Transverse colon (tissue), 3 donors: ENCODE measurements around the gene LST1.
A peak's percentile ranks its signal among the peaks of the same experiment; 100 is the strongest.

ENCODE experiments used
- EP300 ChIP-seq: sonication (generic); formaldehyde crosslinking; IDR thresholded peaks from one replicate; pipeline ENCODE4 v1.6.1; 2017; ENCODE audit warnings: antibody characterized with exemption, low read depth
- TF ChIP-seq, protein P1 (sequence below), 5 experiments: fragments of 200-600 bp in 3 of 5; fragments of 450-650 bp in 2 of 5; sonication (generic) in 3 of 5; IDR thresholded peaks; 1 replicate in 2 of 5; 2 replicates in 3 of 5; pipeline ENCODE4 v1.5.1; 2016 to 2017; ENCODE audit warnings: antibody characterized with exemption in 5 of 5, inconsistent platforms in 3 of 5, mild to moderate bottlenecking in 2 of 5, moderate library complexity in 1 of 5

DNA sequence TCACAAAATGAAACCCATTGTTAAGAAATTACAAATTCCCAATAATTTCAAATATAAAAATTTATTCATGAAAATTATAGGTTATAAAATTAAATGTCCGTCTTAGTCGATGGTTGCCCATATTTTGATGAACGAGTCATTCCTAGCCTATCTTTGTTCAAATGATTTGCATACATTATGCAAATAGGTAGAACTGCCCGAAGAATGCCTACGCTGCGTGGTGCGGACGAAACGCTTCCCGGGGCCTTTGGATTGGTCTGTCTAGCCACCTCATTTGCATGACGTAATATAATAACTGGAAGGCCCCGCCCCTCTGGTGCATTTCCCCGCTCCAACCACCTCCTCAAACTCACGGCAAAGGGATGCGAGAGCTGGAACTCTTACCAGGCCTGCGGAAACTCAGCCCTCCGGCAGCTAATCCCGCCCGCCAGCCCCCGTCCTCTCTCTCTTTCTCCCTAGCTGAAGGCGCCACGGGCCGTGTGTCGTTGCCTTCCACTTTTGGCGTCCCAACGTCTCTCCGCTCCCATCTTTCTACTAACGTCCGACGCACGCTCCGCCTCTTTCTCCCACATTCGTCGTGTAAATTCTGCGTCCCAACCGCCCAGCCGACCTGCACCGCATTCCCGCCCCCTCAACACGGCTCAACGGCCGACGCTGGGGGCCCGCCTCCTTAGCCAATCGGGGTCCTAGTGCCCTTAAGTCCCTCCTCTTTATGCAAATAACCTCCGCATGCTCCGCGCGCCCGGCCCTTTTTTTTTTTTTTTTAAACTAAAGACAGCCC, 33.9 kb downstream of the LST1 start:
- TF ChIP-seq, protein P1, sequence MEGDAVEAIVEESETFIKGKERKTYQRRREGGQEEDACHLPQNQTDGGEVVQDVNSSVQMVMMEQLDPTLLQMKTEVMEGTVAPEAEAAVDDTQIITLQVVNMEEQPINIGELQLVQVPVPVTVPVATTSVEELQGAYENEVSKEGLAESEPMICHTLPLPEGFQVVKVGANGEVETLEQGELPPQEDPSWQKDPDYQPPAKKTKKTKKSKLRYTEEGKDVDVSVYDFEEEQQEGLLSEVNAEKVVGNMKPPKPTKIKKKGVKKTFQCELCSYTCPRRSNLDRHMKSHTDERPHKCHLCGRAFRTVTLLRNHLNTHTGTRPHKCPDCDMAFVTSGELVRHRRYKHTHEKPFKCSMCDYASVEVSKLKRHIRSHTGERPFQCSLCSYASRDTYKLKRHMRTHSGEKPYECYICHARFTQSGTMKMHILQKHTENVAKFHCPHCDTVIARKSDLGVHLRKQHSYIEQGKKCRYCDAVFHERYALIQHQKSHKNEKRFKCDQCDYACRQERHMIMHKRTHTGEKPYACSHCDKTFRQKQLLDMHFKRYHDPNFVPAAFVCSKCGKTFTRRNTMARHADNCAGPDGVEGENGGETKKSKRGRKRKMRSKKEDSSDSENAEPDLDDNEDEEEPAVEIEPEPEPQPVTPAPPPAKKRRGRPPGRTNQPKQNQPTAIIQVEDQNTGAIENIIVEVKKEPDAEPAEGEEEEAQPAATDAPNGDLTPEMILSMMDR (IDR thresholded peaks at IDR 0.05) = peak in 1 of 5 experiments; percentile 27
- no peak for TF ChIP-seq EP300
